ENCODE measurements around the gene PRLH.

DNA sequence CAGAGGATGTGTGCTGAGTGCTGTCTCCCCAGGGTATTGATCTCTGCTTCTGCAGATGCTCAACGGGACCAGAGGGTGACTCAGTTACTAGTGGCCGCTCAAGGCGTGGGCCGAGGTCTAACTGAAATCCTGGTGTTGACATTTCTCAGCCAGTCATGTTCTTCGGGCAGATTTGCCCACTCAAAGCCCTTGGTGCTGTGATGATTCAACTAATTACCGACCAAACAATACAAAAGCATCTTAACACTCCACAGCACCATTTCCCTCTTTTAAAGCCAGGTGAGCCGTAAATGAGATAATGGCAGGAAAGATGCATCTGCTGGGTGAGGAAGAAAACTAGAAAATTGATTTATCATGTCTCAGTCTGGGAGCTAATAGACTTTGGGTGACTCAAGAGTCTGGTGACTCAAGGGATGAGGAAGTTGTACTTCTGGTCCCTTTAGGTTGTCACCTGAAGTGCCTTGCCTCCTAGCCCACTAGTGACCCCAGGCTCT is 32.7 kb upstream of the PRLH start:
- TF ChIP-seq CTCF (IDR thresholded peaks at IDR 0.05; ENCODE audit: extremely low read depth in 1 of 2, insufficient read depth in 1 of 2, low read depth in 1 of 2, low read length in 2 of 2), result no peak
- TF ChIP-seq POLR2A (IDR thresholded peaks at IDR 0.05; ENCODE audit: low read depth, low read length), result no peak
- no peak for TF ChIP-seq MAX (IDR thresholded peaks at IDR 0.05; ENCODE audit: insufficient read depth, insufficient read length)
- TF ChIP-seq EZH2 (IDR thresholded peaks at IDR 0.05; ENCODE audit: borderline replicate concordance, low read depth, low read length, severe bottlenecking), result no peak
- no peak for TF ChIP-seq POLR2AphosphoS5 (IDR thresholded peaks at IDR 0.05; ENCODE audit: insufficient read depth, low read depth, low read length)

Data from endothelial cell of umbilical vein (primary cell).